Upper lobe of left lung (tissue), 6 donors: Measurements from ENCODE around the gene BPIFB1. TPM values are rescaled to one million over a fixed set of nuclear protein-coding genes. Genes with fewer than 3 reads are reported as not detected.

ENCODE experiments used
- ATAC-seq, 2 donors: fragments of 200-7000 bp; cut with Tn5 transposase; one replicate each; pipeline ENCODE4 v1.9.1; 2022; ENCODE audit warnings: mild to moderate bottlenecking in 2 of 2, moderate library complexity in 2 of 2; ENCODE audit not compliant: low FRiP score in 2 of 2
- DNase-seq, 2 donors: peaks; one replicate each; pipeline ENCODE4 v3.0.0-alpha.2; 2019 to 2020
- H3K27ac ChIP-seq, 4 donors: fragments of 200-600 bp; sonication (generic); one replicate each; pipeline ENCODE4 v1.5.1; 2016 to 2019
- H3K27me3 ChIP-seq, 4 donors: fragments of 200-600 bp; sonication (generic); one replicate each; pipeline ENCODE4 v1.5.1; 2017 to 2019
- H3K36me3 ChIP-seq, 4 donors: fragments of 200-600 bp; sonication (generic); one replicate each; pipeline ENCODE4 v1.5.1; 2016 to 2019
- H3K4me1 ChIP-seq, 4 donors: fragments of 200-600 bp; sonication (generic); one replicate each; pipeline ENCODE4 v1.5.1; 2018 to 2019
- H3K4me3 ChIP-seq, 4 donors: fragments of 200-600 bp; sonication (generic); one replicate each; pipeline ENCODE4 v1.5.1; 2017 to 2019; ENCODE audit warnings: mild to moderate bottlenecking in 2 of 4, moderate library complexity in 1 of 4
- H3K9me3 ChIP-seq, 4 donors: fragments of 200-600 bp; sonication (generic); one replicate each; pipeline ENCODE4 v1.5.1; 2018 to 2019
- CTCF ChIP-seq, 6 experiments: fragments of 450-650 bp in 4 of 6; fragments of 200-600 bp in 2 of 6; sonication (generic) in 2 of 6; IDR thresholded peaks; one replicate each; pipeline ENCODE4 v1.5.1; 2016 to 2019; ENCODE audit warnings: antibody characterized with exemption in 6 of 6
- EP300 ChIP-seq, 4 donors: sonication (generic); formaldehyde crosslinking; IDR thresholded peaks; one replicate each; pipeline ENCODE4 v1.5.1; 2017; ENCODE audit warnings: antibody characterized with exemption in 4 of 4, control low read depth in 2 of 4
- POLR2A ChIP-seq, 4 donors: fragments of 450-650 bp; IDR thresholded peaks; one replicate each; pipeline ENCODE4 v1.5.1; 2016 to 2017; ENCODE audit warnings: antibody characterized with exemption in 4 of 4, mild to moderate bottlenecking in 2 of 4
- POLR2AphosphoS5 ChIP-seq, 2 donors: sonication (generic); formaldehyde crosslinking; IDR thresholded peaks; one replicate each; pipeline ENCODE4 v1.5.1; 2017; ENCODE audit warnings: antibody characterized with exemption in 2 of 2
- whole genome bisulfite sequencing, 2 donors: methylation state at CpG; one replicate each; pipeline ENCODE4 v1.1.5; 2017 to 2018; 5-methylcytosine and 5-hydroxymethylcytosine counted together
- total RNA-seq, 6 donors: library from RNA; depleted of rRNA in 4 of 6; stranded (reverse); fragments of >200 nt in 4 of 6; gene quantifications; one replicate each; pipeline versions ENCODE4 v1.1.0 to v1.2.1, GENCODE V29; 2016 to 2021
- donor health status: DM: no; HTN: no; CAD: no; lungs with moderate emphysema.
- donor health status: DM: no; HTN: yes; CAD: no; lungs with severe emphysema.

BPIFB1 gene
- total RNA-seq, 6 donors from 2014 or later: 4.8 to 323 (median 35.3) TPM

GRCh38 chr20:33267701-33268100, 15.3 kb upstream of the BPIFB1 start:
- H3K4me1 ChIP-seq: peaks cover 0 to 3% (median 1%) of the 10 kb centered on the region in 4 donors
- no peaks in the 10 kb centered on the region for H3K36me3 ChIP-seq
- WGBS, 2 donors: 38 to 57% methylated on average over 3 of the region's 3 CpGs
- H3K27ac ChIP-seq: no peak overlapping the region
- no peaks in the 10 kb centered on the region for H3K9me3 ChIP-seq
- no peak for TF ChIP-seq EP300 (IDR thresholded peaks at IDR 0.05)
- TF ChIP-seq POLR2A (IDR thresholded peaks at IDR 0.05): no peak
- no peak for TF ChIP-seq POLR2AphosphoS5 (IDR thresholded peaks at IDR 0.05)
- no peak for TF ChIP-seq CTCF (IDR thresholded peaks at IDR 0.05)
- no peak overlapping the region for H3K4me3 ChIP-seq
- DNase-seq (no peak), ATAC-seq (peak; percentile 21 to 58)
- H3K27me3 ChIP-seq: peaks cover 0 to 1% (median 0%) of the 10 kb centered on the region in 4 donors

GRCh38 chr20:33272155-33272873, 10.7 kb upstream of the BPIFB1 start:
- ATAC-seq (no peak), DNase-seq (no peak)
- Histone ChIP-seq H3K36me3 (no peaks in the 10 kb centered on the region), H3K4me1 (no peaks in the 10 kb centered on the region), H3K27ac (no peak overlapping the region), H3K4me3 (no peak overlapping the region), H3K9me3 (no peaks in the 10 kb centered on the region), H3K27me3 (no peaks in the 10 kb centered on the region)
- WGBS, 2 donors: 83 to 87% methylated on average over 10 of the region's 10 CpGs
- no peak for TF ChIP-seq EP300 (IDR thresholded peaks at IDR 0.05)
- no peak for TF ChIP-seq CTCF (IDR thresholded peaks at IDR 0.05)
- no peak for TF ChIP-seq POLR2A (IDR thresholded peaks at IDR 0.05)
- no peak for TF ChIP-seq POLR2AphosphoS5 (IDR thresholded peaks at IDR 0.05)

- no peak overlapping the region for H3K4me3 ChIP-seq
- H3K36me3 ChIP-seq: no peaks in the 10 kb centered on the region
- DNase-seq (no peak), ATAC-seq (no peak)
- WGBS, 2 donors: 51 to 59% methylated on average over 13 of the region's 13 CpGs
- no peaks in the 10 kb centered on the region for H3K9me3 ChIP-seq
- no peaks in the 10 kb centered on the region for H3K4me1 ChIP-seq
- no peak overlapping the region for H3K27ac ChIP-seq
- H3K27me3 ChIP-seq: no peaks in the 10 kb centered on the region
- TF ChIP-seq POLR2A (IDR thresholded peaks at IDR 0.05) (no peak), CTCF (IDR thresholded peaks at IDR 0.05) (no peak), EP300 (IDR thresholded peaks at IDR 0.05) (no peak), POLR2AphosphoS5 (IDR thresholded peaks at IDR 0.05) (no peak)
Observed at GRCh38 chr20:33273117-33273851, 9.7 kb upstream of the BPIFB1 start.

GRCh38 chr20:33275215-33275614, 7.8 kb upstream of the BPIFB1 start:
- Histone ChIP-seq H3K27me3 (no peaks in the 10 kb centered on the region), H3K4me1 (no peaks in the 10 kb centered on the region), H3K36me3 (no peaks in the 10 kb centered on the region), H3K27ac (no peak overlapping the region), H3K9me3 (no peaks in the 10 kb centered on the region), H3K4me3 (no peak overlapping the region)
- WGBS, 2 donors: 64 to 73% methylated on average over 8 of the region's 8 CpGs
- ATAC-seq (no peak), DNase-seq (no peak)
- no peak for TF ChIP-seq POLR2AphosphoS5 (IDR thresholded peaks at IDR 0.05)

GRCh38 chr20:33275871-33276270, 7.1 kb upstream of the BPIFB1 start:
- no peak overlapping the region for H3K27ac ChIP-seq
- H3K4me3 ChIP-seq: no peak overlapping the region
- ATAC-seq: no peak
- no peaks in the 10 kb centered on the region for H3K27me3 ChIP-seq
- H3K36me3 ChIP-seq: no peaks in the 10 kb centered on the region
- H3K9me3 ChIP-seq: no peaks in the 10 kb centered on the region
- no peak for TF ChIP-seq POLR2A (IDR thresholded peaks at IDR 0.05)
- TF ChIP-seq POLR2AphosphoS5 (IDR thresholded peaks at IDR 0.05): no peak
- TF ChIP-seq EP300 (IDR thresholded peaks at IDR 0.05): no peak
- no peak for DNase-seq
- WGBS, 2 donors: 49 to 67% methylated on average over 3 of the region's 3 CpGs
- H3K4me1 ChIP-seq: no peaks in the 10 kb centered on the region
